Measurements from ENCODE around the gene ERICH6B. TPM values are rescaled to one million over a fixed set of nuclear protein-coding genes. Genes with fewer than 3 reads are reported as not detected.
A peak's percentile ranks its signal among the peaks of the same experiment; 100 is the strongest.

The ERICH6B gene
- total and polyA plus RNA-seq, 2 experiments from 2014 or later = not detected

GRCh38 chr13:45518525-45519245 is 96.9 kb downstream of the ERICH6B start:
- Histone ChIP-seq H3K4me3 (no peak overlapping the region), H3F3A (ENCODE audit: insufficient read depth) (peaks cover 42% of the 10 kb centered on the region), H3K27me3 (replicated peaks; ENCODE audit: insufficient read depth) (no peaks in the 10 kb centered on the region), H3K79me2 (ENCODE audit: insufficient read depth) (peaks cover 16% of the 10 kb centered on the region), H3K4me1 (ENCODE audit: insufficient read depth) (peaks cover 28% of the 10 kb centered on the region), H3K9ac (no peak overlapping the region), H3K27ac (peak overlapping the region; percentile 30), H3K9me2 (ENCODE audit: insufficient read depth) (no peaks in the 10 kb centered on the region), H2AFZ (no peak overlapping the region), H3K4me2 (ENCODE audit: unreplicated experiment) (no peak overlapping the region), H3K36me3 (ENCODE audit: low read depth) (peaks cover 43% of the 10 kb centered on the region), H4K20me1 (ENCODE audit: insufficient read depth) (no peaks in the 10 kb centered on the region), H3K9me3 (ENCODE audit: low read depth) (no peaks in the 10 kb centered on the region)
- TF ChIP-seq EZH2 (IDR thresholded peaks at IDR 0.05; ENCODE audit: insufficient read depth, poor library complexity, severe bottlenecking) (no peak), EZH2phosphoT487 (IDR thresholded peaks at IDR 0.05; ENCODE audit: insufficient read depth, low read depth) (no peak)
- in situ Hi-C loops (cut with MboI) = no loop called here
- DNase-seq = peak; percentile 87
- WGBS, 2 experiments (ENCODE audit: low coverage in 1 of 2, low lambda C conversion rate in 2 of 2, missing lambda C conversion rate in 2 of 2) = 64 to 72% methylated on average over 4 of the region's 4 CpGs

- Histone ChIP-seq H3K27ac (no peak overlapping the region), H3K9ac (no peak overlapping the region), H3K9me3 (ENCODE audit: low read depth) (no peaks in the 10 kb centered on the region), H4K20me1 (ENCODE audit: insufficient read depth) (no peaks in the 10 kb centered on the region), H3K9me2 (ENCODE audit: insufficient read depth) (no peaks in the 10 kb centered on the region), H3K4me1 (ENCODE audit: insufficient read depth) (peaks cover 15% of the 10 kb centered on the region), H3K79me2 (ENCODE audit: insufficient read depth) (peaks cover 4% of the 10 kb centered on the region; the same call in 1 of the 2 replicates), H3F3A (ENCODE audit: insufficient read depth) (peaks cover 40% of the 10 kb centered on the region), H3K4me3 (no peak overlapping the region), H3K36me3 (ENCODE audit: low read depth) (peaks cover 53% of the 10 kb centered on the region), H3K27me3 (replicated peaks; ENCODE audit: insufficient read depth) (no peaks in the 10 kb centered on the region), H3K4me2 (ENCODE audit: unreplicated experiment) (no peak overlapping the region), H2AFZ (no peak overlapping the region)
- in situ Hi-C loops (cut with MboI) = no loop called here
- DNase-seq = no peak
- WGBS, 2 experiments (ENCODE audit: low coverage in 1 of 2, low lambda C conversion rate in 2 of 2, missing lambda C conversion rate in 2 of 2) = 96% methylated on average over 2 of the region's 2 CpGs
- no peak for TF ChIP-seq EZH2 (IDR thresholded peaks at IDR 0.05; ENCODE audit: insufficient read depth, poor library complexity, severe bottlenecking)
- no peak for TF ChIP-seq EZH2phosphoT487 (IDR thresholded peaks at IDR 0.05; ENCODE audit: insufficient read depth, low read depth)
Measured at GRCh38 chr13:45516757-45517156, 98.8 kb downstream of the ERICH6B start.

GRCh38 chr13:45512098-45512496 is 103.4 kb downstream of the ERICH6B start:
- H3K9me3 ChIP-seq (ENCODE audit: low read depth) = no peaks in the 10 kb centered on the region
- no peaks in the 10 kb centered on the region for H3K9me2 ChIP-seq (ENCODE audit: insufficient read depth)
- no peak overlapping the region for H3K4me3 ChIP-seq
- TF ChIP-seq EZH2phosphoT487 (IDR thresholded peaks at IDR 0.05; ENCODE audit: insufficient read depth, low read depth) (no peak), EZH2 (IDR thresholded peaks at IDR 0.05; ENCODE audit: insufficient read depth, poor library complexity, severe bottlenecking) (no peak)
- no peak overlapping the region for H3K4me2 ChIP-seq (ENCODE audit: unreplicated experiment)
- H3K79me2 ChIP-seq (ENCODE audit: insufficient read depth) = peaks cover 6% of the 10 kb centered on the region
- H4K20me1 ChIP-seq (ENCODE audit: insufficient read depth) = no peaks in the 10 kb centered on the region; the same call in 1 of the 2 replicates
- peak; percentile 28 for DNase-seq
- peak overlapping the region; percentile 55 for H3K27ac ChIP-seq
- no peak overlapping the region for H2AFZ ChIP-seq
- in situ Hi-C loops (cut with MboI) = no loop called here
- WGBS, 2 experiments (ENCODE audit: low coverage in 1 of 2, low lambda C conversion rate in 2 of 2, missing lambda C conversion rate in 2 of 2) = 6 to 12% methylated on average over 1 of the region's 1 CpG
- H3K4me1 ChIP-seq (ENCODE audit: insufficient read depth) = peaks cover 4% of the 10 kb centered on the region; the same call in 1 of the 2 replicates
- H3F3A ChIP-seq (ENCODE audit: insufficient read depth) = peaks cover 36% of the 10 kb centered on the region
- H3K9ac ChIP-seq = 0 out of 2 replicates have a peak overlapping the region, but pooled peaks have one; percentile 26
- H3K36me3 ChIP-seq (ENCODE audit: low read depth) = peaks cover 55% of the 10 kb centered on the region
- H3K27me3 ChIP-seq (replicated peaks; ENCODE audit: insufficient read depth) = no peaks in the 10 kb centered on the region

- DNase-seq = peak; percentile 78
- H3K9me2 ChIP-seq (ENCODE audit: insufficient read depth) = no peaks in the 10 kb centered on the region
- H3K27ac ChIP-seq = peak overlapping the region; percentile 55
- peaks cover 50% of the 10 kb centered on the region for H3K36me3 ChIP-seq (ENCODE audit: low read depth)
- TF ChIP-seq EZH2phosphoT487 (IDR thresholded peaks at IDR 0.05; ENCODE audit: insufficient read depth, low read depth) = no peak
- TF ChIP-seq EZH2 (IDR thresholded peaks at IDR 0.05; ENCODE audit: insufficient read depth, poor library complexity, severe bottlenecking) = no peak
- H3K4me2 ChIP-seq (ENCODE audit: unreplicated experiment) = no peak overlapping the region
- H2AFZ ChIP-seq = no peak overlapping the region
- H3K4me3 ChIP-seq = no peak overlapping the region
- H3K4me1 ChIP-seq (ENCODE audit: insufficient read depth) = peaks cover 4% of the 10 kb centered on the region; the same call in 1 of the 2 replicates
- 65 to 67% methylated on average over 3 of the region's 3 CpGs for WGBS, 2 experiments (ENCODE audit: low coverage in 1 of 2, low lambda C conversion rate in 2 of 2, missing lambda C conversion rate in 2 of 2)
- peaks cover 32% of the 10 kb centered on the region for H3F3A ChIP-seq (ENCODE audit: insufficient read depth)
- H3K9me3 ChIP-seq (ENCODE audit: low read depth) = no peaks in the 10 kb centered on the region
- H4K20me1 ChIP-seq (ENCODE audit: insufficient read depth) = no peaks in the 10 kb centered on the region; the same call in 1 of the 2 replicates
- in situ Hi-C loops (cut with MboI) = no loop called here
- no peaks in the 10 kb centered on the region for H3K27me3 ChIP-seq (replicated peaks; ENCODE audit: insufficient read depth)
- peaks cover 12% of the 10 kb centered on the region for H3K79me2 ChIP-seq (ENCODE audit: insufficient read depth)
- 0 out of 2 replicates have a peak overlapping the region, but pooled peaks have one; percentile 26 for H3K9ac ChIP-seq
Measured at GRCh38 chr13:45511310-45512097, 104.0 kb downstream of the ERICH6B start.
